HG02623 (cell line): ENCODE data around the gene CFAP57.

ENCODE experiments used
- ATAC-seq: cut with Tn5 transposase; IDR thresholded peaks from one replicate; pipeline ENCODE4 v1.9.1; 2021; ENCODE audit warnings: moderate library complexity; ENCODE audit not compliant: unreplicated experiment

CFAP57 gene

GRCh38 chr1:43293896-43294760, 122.0 kb downstream of the CFAP57 start:
- no peak for ATAC-seq

GRCh38 chr1:43294761-43295160, 122.6 kb downstream of the CFAP57 start:
- ATAC-seq = no peak

GRCh38 chr1:43296207-43296606, 124.1 kb downstream of the CFAP57 start:
- ATAC-seq = no peak

- no peak for ATAC-seq
Measured at GRCh38 chr1:43298055-43298454, 125.9 kb downstream of the CFAP57 start.

- no peak for ATAC-seq
Measured at GRCh38 chr1:43299101-43299500, 127.0 kb downstream of the CFAP57 start.

GRCh38 chr1:43300378-43301094, 128.4 kb downstream of the CFAP57 start, which contains the start of gene TIE1:
TIE1 (plus strand) TSS chr1:43300982; CDS start chr1:43301072, 90 bp downstream.
- ATAC-seq = no peak

- ATAC-seq = no peak
Measured at GRCh38 chr1:43302201-43302600, 130.1 kb downstream of the CFAP57 start.

- ATAC-seq = no peak
Measured at GRCh38 chr1:43302721-43303470, 130.8 kb downstream of the CFAP57 start.

- ATAC-seq = no peak
Measured at GRCh38 chr1:43303471-43304313, 131.6 kb downstream of the CFAP57 start.
